NCI-H2029 (cell line): Measurements from ENCODE around the gene LPCAT4.
"Not testable (repeated sequence)": the region's sequence is repeated elsewhere in the genome, so short reads cannot be mapped to it uniquely, and the experiment has no call there.

Experiments used
- DNase-seq: peaks from one replicate; lab custom pipeline; 2025; lab: John Stamatoyannopoulos, UW

Gene LPCAT4

GRCh38 chr15:34362047-34362773 lies 4.8 kb downstream of the LPCAT4 start:
- DNase-seq, result no peak

- no peak for DNase-seq
Observed at GRCh38 chr15:34361278-34361677, 5.7 kb downstream of the LPCAT4 start.

GRCh38 chr15:34360298-34360697 lies 6.7 kb downstream of the LPCAT4 start:
- DNase-seq, result no peak

DNA sequence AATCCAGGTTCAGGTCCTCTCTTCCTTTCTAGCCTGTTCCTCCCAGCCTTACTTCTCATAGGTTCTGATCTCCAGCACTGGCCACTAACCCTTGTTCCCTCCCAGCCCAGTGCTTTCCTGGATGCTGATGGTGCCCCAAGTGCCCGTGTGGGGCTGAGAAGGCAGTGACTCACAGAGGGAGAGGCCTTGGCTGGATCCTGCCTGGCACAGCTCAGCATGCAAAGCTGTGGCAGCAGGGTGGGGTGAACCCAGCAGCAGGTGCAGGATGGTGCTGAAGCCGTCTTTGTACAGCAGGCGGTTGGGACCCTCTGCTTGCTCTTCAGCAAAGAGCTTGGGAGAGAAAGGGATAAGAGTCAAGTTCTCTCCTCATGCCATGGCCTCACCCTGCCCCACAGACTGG lies 7.6 kb downstream of the LPCAT4 start:
- no peak for DNase-seq

GRCh38 chr15:34358948-34359347 lies 8.0 kb downstream of the LPCAT4 start:
- no peak for DNase-seq

DNA sequence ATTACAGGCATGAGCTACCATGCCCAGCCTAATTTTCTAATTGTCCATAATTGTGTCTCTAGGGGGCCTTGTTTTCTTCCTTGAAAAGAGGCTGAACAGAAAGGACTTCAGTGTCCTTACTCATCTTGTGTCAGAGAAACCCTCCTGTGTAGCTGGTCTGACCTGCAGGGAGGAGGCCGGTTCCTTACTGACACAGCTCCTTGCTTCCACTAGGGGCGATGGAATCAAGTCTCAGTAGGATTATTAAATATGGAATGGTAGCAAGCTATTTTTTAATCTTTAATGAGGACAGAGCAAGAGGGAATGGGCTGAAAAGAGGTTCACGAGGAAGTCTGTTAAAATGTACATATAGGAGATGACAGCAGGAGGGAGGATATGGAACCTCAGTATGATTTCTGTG lies 8.6 kb downstream of the LPCAT4 start:
- DNase-seq, result no peak

DNA sequence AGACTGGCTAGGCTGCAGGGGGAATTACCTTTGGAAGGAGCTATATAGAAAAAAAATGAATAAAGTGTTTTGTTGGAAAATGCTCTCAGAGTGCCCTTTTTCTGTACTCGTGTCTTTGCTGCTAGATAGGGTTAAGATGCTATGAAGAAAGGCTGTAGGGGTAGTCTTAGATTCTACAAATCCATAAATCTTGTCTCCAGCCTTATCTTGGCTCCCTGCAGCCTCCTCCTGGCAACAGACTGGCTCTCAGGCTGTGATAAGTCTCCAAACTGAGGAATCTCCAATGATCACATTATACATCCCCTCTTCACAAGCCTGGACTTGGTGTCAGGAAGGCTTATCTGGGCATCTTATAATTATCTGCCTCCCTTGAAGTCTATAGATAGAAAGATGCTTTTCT lies 9.3 kb downstream of the LPCAT4 start:
- DNase-seq, result no peak

DNA sequence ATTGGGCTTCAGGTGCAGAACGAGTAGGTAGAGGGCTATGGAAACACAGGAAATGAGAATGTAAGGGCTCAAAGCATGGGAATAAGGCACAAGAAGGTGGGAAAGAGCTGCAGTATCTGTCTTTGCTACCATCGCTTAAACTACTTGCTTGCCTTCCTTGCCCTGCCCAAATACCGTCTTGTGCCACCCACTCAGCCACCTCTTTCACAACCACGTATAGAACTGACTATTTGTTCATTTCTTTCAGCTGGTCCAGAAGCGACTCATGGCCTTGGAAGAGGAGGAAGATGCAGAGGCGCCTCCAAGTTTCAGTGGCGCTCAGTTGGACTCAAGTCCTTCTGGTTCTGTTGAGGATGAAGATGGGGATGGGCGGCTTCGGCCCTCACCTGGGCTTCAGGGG lies 11.8 kb downstream of the LPCAT4 start:
- DNase-seq, result no peak

DNA sequence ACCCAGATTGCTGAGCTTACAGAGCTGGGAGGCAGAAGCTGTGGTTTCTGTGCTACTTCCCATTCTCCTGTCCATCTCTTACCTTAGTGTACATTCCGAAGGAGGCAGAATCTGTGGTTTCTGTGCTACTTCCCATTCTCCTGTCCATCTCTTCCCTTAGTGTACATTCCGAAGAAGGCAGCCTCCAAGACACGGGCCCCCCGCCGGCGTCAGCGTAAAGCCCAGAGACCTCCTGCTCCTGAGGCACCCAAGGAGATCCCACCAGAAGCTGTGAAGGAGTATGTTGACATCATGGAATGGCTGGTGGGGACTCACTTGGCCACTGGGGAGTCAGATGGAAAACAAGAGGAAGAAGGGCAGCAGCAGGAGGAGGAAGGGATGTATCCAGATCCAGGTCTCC lies 12.7 kb downstream of the LPCAT4 start:
- DNase-seq, result no peak

DNA sequence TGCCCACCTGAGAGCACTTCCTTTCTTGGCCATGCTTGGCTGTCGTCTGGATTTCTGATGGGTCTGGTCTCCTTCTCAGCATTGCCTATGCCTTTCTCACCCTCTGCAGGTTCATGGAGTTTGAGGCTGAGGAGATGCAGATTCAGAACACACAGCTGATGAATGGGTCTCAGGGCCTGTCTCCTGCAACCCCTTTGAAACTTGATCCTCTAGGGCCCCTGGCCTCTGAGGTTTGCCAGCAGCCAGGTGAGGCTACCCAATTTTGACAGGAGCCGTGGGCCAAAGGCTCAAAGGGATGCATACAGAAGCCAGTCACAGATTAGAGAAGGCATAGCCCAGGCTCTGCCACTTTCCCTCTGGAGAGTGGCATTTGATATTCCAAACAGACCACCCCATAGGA lies 13.4 kb downstream of the LPCAT4 start:
- no peak for DNase-seq

GRCh38 chr15:34352996-34353395 lies 14.0 kb downstream of the LPCAT4 start:
- not testable (repeated sequence) for DNase-seq

DNA sequence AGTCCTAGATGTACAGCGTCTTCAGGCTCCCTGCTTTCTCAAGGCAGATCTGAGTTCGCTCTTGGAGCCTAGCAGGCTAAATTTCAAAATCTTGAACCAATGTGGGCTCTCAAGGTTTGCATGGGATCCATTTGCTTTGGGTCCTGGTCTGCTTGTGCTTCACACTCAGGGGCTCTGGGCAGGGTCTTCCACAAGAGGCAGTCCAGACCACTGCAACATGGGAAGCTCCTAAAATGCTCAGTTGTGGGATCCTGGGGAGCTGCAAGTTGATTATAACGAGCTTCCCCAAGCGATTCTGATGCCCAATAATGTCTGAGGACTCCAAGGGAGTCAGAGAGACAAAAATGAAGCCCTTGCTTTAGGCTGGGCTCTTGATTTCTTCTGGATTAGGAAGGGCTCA lies 17.2 kb downstream of the LPCAT4 start:
- no peak for DNase-seq

- DNase-seq, result no peak
Observed at GRCh38 chr15:34348735-34349300, 18.2 kb downstream of the LPCAT4 start.

DNA sequence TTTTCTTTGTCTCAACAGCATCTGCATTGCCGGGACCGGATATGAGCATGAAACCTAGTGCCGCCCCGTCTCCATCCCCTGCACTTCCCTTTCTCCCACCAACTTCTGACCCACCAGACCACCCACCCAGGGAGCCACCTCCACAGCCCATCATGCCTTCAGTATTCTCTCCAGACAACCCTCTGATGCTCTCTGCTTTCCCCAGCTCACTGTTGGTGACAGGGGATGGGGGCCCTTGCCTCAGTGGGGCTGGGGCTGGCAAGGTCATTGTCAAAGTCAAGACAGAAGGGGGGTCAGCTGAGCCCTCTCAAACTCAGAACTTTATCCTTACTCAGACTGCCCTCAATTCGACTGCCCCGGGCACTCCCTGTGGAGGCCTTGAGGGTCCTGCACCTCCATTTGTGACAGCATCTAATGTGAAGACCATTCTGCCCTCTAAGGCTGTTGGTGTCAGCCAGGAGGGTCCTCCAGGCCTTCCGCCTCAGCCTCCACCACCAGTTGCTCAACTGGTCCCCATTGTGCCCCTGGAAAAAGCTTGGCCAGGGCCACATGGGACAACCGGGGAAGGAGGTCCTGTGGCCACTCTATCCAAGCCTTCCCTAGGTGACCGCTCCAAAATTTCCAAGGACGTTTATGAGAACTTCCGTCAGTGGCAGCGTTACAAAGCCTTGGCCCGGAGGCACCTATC lies 18.9 kb downstream of the LPCAT4 start:
- DNase-seq, result no peak

DNA sequence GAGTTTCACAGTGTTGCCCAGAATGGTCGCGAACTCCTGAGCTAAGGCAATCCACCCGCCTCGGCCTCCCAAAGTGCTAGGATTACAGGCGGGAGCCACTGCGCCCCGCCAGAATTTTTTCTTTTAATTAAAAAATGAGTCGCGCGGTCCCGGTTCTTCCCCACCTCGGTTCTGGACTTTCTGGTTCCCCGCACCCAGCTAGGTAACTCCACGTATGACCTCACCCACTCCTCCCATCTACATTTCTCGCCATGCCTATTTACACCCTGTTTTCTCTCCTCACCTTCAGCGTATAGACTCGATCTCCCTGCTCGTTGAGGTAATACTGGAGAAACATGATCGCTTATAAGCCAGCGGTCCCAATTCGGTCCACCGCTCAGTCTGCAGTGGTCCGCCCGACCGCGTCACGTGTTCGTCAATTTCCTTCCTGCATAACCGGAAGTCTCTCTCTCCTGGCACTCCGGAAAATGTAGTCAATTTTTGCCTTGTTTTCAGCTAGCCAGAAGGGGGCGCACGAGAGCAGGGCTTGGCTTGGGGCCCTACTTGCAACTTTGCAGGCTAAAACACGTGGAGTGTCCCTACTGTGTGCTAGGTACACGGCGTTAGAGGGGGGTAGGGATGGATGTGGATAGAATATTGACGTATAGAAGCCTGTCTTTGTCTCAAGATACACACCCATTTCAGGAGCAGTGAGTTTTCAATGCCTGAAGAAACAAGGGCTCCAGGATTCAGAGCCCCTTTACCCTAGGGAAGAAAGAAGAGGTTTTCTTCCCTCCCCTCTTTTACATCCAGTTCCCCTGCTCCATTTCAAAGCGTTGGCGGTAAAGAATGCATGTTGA lies 24.0 kb downstream of the LPCAT4 start, which contains the start of the genes NOP10 and NUTM1:
Gene NOP10 (minus strand): TSS at position 400 of the 839 bp plus-strand sequence. CDS start 63 bp downstream, at position 337.
Gene NUTM1 (plus strand): TSS at position 579 of the 839 bp plus-strand sequence. CDS start 382 bp downstream, outside the sequence.
- DNase-seq, result peak; percentile 71

DNA sequence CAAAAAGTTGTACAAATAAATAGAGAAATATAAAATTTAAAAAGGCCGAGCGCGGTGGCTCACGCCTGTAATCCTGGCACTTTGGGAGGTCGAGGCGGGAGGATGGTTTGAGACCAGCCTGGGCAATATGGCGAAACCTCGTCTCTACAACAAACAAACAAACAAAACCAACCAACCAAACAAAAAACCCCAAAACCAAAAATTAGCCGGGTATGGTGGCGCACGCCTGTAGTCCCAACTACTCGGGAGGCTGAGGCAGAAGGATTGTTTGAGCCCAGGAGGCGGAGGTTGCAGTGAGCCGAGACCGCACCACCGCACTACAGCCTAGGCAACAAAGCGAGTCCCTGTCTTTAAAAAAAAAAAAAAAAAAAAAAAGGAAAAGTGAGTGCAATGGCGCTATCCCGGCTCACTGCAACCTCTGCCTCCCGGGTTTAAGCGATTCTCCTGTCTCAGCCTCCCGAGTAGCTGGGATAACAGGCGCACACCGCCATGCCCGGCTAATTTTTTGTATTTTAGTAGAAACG lies 24.7 kb downstream of the LPCAT4 start:
- DNase-seq, result not testable (repeated sequence)

- no peak for DNase-seq
Observed at GRCh38 chr15:34341381-34342212, 25.4 kb downstream of the LPCAT4 start.

- no peak for DNase-seq
Observed at GRCh38 chr15:34339946-34340345, 27.1 kb downstream of the LPCAT4 start.

- no peak for DNase-seq
Observed at GRCh38 chr15:34338347-34338746, 28.6 kb downstream of the LPCAT4 start.

GRCh38 chr15:34337557-34338306 lies 29.3 kb downstream of the LPCAT4 start, which contains the start of gene SLC12A6:
TSS of gene SLC12A6 (minus strand) at chr15:34337781. CDS start at chr15:34336680, 1,101 bp downstream.
- peak; percentile 67 for DNase-seq
